Mesenchymal stem cell (in vitro differentiated cells and primary cell): ENCODE results near the gene VEZT.

Source experiments
- DNase-seq: peaks from one replicate; pipeline ENCODE4 v3.0.0-alpha.2; 2013
- H2AFZ ChIP-seq: one replicate; pipeline ENCODE4 v1.6.1; 2013; ENCODE audit warnings: low read depth, mild to moderate bottlenecking, control low read depth, inconsistent platforms, low read length, moderate library complexity
- H2AK5ac ChIP-seq: 2 replicates; pipeline ENCODE4 v1.6.1; 2013; ENCODE audit warnings: low read length, moderate library complexity, mild to moderate bottlenecking, inconsistent platforms; ENCODE audit not compliant: severe bottlenecking
- H2BK120ac ChIP-seq: one replicate; pipeline ENCODE4 v1.6.1; 2013; ENCODE audit warnings: low read depth, mild to moderate bottlenecking, inconsistent platforms, low read length, moderate library complexity
- H2BK12ac ChIP-seq, 2 experiments: one replicate each; pipeline ENCODE4 v1.6.1; 2013; ENCODE audit warnings: inconsistent platforms in 2 of 2, low read length in 2 of 2, mild to moderate bottlenecking in 2 of 2, moderate library complexity in 2 of 2, control low read depth in 1 of 2
- H2BK15ac ChIP-seq: one replicate; pipeline ENCODE4 v1.6.1; 2013; ENCODE audit warnings: mild to moderate bottlenecking, low read depth, inconsistent platforms; ENCODE audit not compliant: poor library complexity, severe bottlenecking
- H2BK5ac ChIP-seq: 2 replicates; pipeline ENCODE4 v1.6.1; 2013; ENCODE audit warnings: low read depth, mild to moderate bottlenecking, low read length, control low read depth, inconsistent platforms; ENCODE audit not compliant: poor library complexity, severe bottlenecking
- H3K14ac ChIP-seq, 2 experiments: one replicate each; pipeline ENCODE4 v1.6.1; 2013; ENCODE audit warnings: inconsistent platforms in 2 of 2, low read length in 2 of 2, control low read depth in 1 of 2, mild to moderate bottlenecking in 1 of 2, moderate library complexity in 1 of 2
- H3K18ac ChIP-seq, 2 experiments: one replicate each; pipeline ENCODE4 v1.6.1; 2013; ENCODE audit warnings: inconsistent platforms in 2 of 2, low read length in 2 of 2, control low read depth in 1 of 2, low read depth in 1 of 2, mild to moderate bottlenecking in 1 of 2
- H3K23ac ChIP-seq, 2 experiments: one replicate each; pipeline ENCODE4 v1.6.1; 2013; ENCODE audit warnings: inconsistent platforms in 2 of 2, low read length in 2 of 2, mild to moderate bottlenecking in 2 of 2, moderate library complexity in 2 of 2, control low read depth in 1 of 2
- H3K27ac ChIP-seq: 2 replicates; pipeline ENCODE4 v1.5.1; 2013; ENCODE audit warnings: mild to moderate bottlenecking, moderate library complexity, low read length, control low read depth, inconsistent platforms; ENCODE audit not compliant: poor library complexity, severe bottlenecking
- H3K27me3 ChIP-seq, 2 experiments: 2 replicates each; pipeline versions ENCODE4 v1.6.1 to v1.7.0; 2013; ENCODE audit warnings: low read length in 2 of 2, mild to moderate bottlenecking in 2 of 2, moderate library complexity in 2 of 2, control low read depth in 1 of 2, inconsistent platforms in 1 of 2; ENCODE audit not compliant: control insufficient read depth in 1 of 2, insufficient read depth in 1 of 2
- H3K36me3 ChIP-seq, 2 experiments: 2 replicates each; pipeline versions ENCODE4 v1.6.1 to v1.7.0; 2013; ENCODE audit warnings: low read length in 2 of 2, control low read depth in 1 of 2, inconsistent platforms in 1 of 2, low read depth in 1 of 2, mild to moderate bottlenecking in 1 of 2; ENCODE audit not compliant: insufficient read depth in 2 of 2, control insufficient read depth in 1 of 2
- H3K4ac ChIP-seq, 2 experiments: one replicate each; pipeline ENCODE4 v1.6.1; 2013; ENCODE audit warnings: inconsistent platforms in 2 of 2, low read length in 2 of 2, mild to moderate bottlenecking in 2 of 2, moderate library complexity in 2 of 2, control low read depth in 1 of 2, low read depth in 1 of 2
- H3K4me1 ChIP-seq: 2 replicates; pipeline ENCODE4 v1.6.1; 2013; ENCODE audit warnings: low read depth, low read length, control low read depth; ENCODE audit not compliant: control insufficient read depth, insufficient read depth
- H3K4me2 ChIP-seq: 2 replicates; pipeline ENCODE4 v1.6.1; 2013; ENCODE audit warnings: low read length, mild to moderate bottlenecking, inconsistent platforms; ENCODE audit not compliant: poor library complexity, severe bottlenecking
- H3K4me3 ChIP-seq, 2 experiments: 2 replicates each; pipeline versions ENCODE4 v1.5.1 to v1.7.0; 2013; ENCODE audit warnings: low read length in 2 of 2, mild to moderate bottlenecking in 2 of 2, control low read depth in 1 of 2, low read depth in 1 of 2; ENCODE audit not compliant: insufficient read depth in 1 of 2
- H3K79me1 ChIP-seq: replicated peaks from 2 replicates; pipeline ENCODE4 v1.6.1; 2013; ENCODE audit warnings: mild to moderate bottlenecking, control low read depth, low read length, inconsistent platforms; ENCODE audit not compliant: poor library complexity, severe bottlenecking
- H3K9ac ChIP-seq: 2 replicates; pipeline ENCODE4 v1.7.0; 2013; ENCODE audit warnings: mild to moderate bottlenecking, low read length, moderate library complexity
- H3K9me3 ChIP-seq: 2 replicates; pipeline ENCODE4 v1.7.0; 2013; ENCODE audit warnings: mild to moderate bottlenecking, low read length; ENCODE audit not compliant: control insufficient read depth
- H4K8ac ChIP-seq: one replicate; pipeline ENCODE4 v1.6.1; 2013; ENCODE audit warnings: inconsistent platforms, mild to moderate bottlenecking, low read length, moderate library complexity
- H4K91ac ChIP-seq: one replicate; pipeline ENCODE4 v1.6.1; 2013; ENCODE audit warnings: mild to moderate bottlenecking, low read length, inconsistent platforms
- WGBS: methylation state at CpG from one replicate; pipeline ENCODE4 v1.1.7; 2013; ENCODE audit warnings: mixed read lengths; 5-methylcytosine and 5-hydroxymethylcytosine counted together

The VEZT gene

DNA sequence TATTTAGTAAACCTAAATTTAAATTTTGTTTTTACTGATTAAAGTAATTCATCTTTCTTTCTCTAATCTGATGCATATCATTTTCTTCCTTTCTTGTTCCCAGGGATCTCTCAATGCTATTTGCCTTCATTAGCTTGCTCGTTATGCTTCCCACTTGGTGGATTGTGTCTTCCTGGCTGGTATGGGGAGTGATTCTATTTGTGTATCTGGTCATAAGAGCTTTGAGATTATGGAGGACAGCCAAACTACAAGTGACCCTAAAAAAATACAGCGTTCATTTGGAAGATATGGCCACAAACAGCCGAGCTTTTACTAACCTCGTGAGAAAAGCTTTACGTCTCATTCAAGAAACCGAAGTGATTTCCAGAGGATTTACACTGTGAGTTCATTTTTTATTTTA is 48.6 kb downstream of the VEZT start:
- Histone ChIP-seq H3K9me3 (no peaks in the 10 kb centered on the region), H3K14ac (no peak overlapping the region), H3K4ac (no peak overlapping the region), H2AFZ (no peak overlapping the region), H3K4me3 (no peak overlapping the region), H2BK15ac (no peak overlapping the region), H4K8ac (no peak overlapping the region), H2BK5ac (no peak overlapping the region), H2BK12ac (no peak overlapping the region), H3K4me1 (no peaks in the 10 kb centered on the region), H3K27me3 (no peaks in the 10 kb centered on the region), H3K79me1 (peaks cover 11% of the 10 kb centered on the region), H3K18ac (no peak overlapping the region), H4K91ac (no peak overlapping the region), H3K4me2 (no peak overlapping the region), H3K23ac (no peak overlapping the region), H2AK5ac (no peak overlapping the region), H3K9ac (no peak overlapping the region), H3K27ac (no peak overlapping the region), H2BK120ac (no peak overlapping the region), H3K36me3 (peaks cover 14 to 66% of the 10 kb centered on the region in 2 experiments)
- DNase-seq = no peak
- 100% methylated on average over 3 of the region's 6 CpGs for WGBS

DNA sequence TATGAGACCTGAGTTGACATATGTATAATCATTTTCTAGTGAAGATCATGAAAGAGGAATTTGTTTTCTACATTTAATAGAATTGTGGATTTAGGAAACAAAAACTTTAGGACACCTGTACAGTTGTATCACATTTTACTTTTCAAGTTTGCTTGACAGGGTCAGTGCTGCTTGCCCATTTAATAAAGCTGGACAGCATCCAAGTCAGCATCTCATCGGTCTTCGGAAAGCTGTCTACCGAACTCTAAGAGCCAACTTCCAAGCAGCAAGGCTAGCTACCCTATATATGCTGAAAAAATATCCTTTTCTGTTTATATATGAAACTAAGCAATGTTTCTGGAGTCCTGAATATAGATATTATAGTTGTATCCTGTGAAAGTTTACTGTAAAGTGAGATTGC is 52.3 kb downstream of the VEZT start:
- no peak overlapping the region for H4K8ac ChIP-seq
- H3K9me3 ChIP-seq = no peaks in the 10 kb centered on the region
- H3K4me2 ChIP-seq = no peak overlapping the region
- no peak overlapping the region for H3K27ac ChIP-seq
- DNase-seq = no peak
- no peak overlapping the region for H2AK5ac ChIP-seq
- no peak overlapping the region for H3K4me3 ChIP-seq
- H4K91ac ChIP-seq = no peak overlapping the region
- no peak overlapping the region for H3K23ac ChIP-seq
- no peak overlapping the region for H3K9ac ChIP-seq
- H3K4me1 ChIP-seq = no peaks in the 10 kb centered on the region
- peaks cover 19% of the 10 kb centered on the region for H3K79me1 ChIP-seq
- H3K18ac ChIP-seq = no peak overlapping the region
- no peak overlapping the region for H2BK12ac ChIP-seq
- H3K14ac ChIP-seq = no peak overlapping the region
- no peak overlapping the region for H2AFZ ChIP-seq
- 100% methylated on average over 2 of the region's 3 CpGs for WGBS
- no peaks in the 10 kb centered on the region for H3K27me3 ChIP-seq
- H2BK15ac ChIP-seq = no peak overlapping the region
- H2BK120ac ChIP-seq = no peak overlapping the region
- H3K36me3 ChIP-seq = peaks cover 8 to 55% of the 10 kb centered on the region in 2 experiments
- no peak overlapping the region for H2BK5ac ChIP-seq
- H3K4ac ChIP-seq = no peak overlapping the region

DNA sequence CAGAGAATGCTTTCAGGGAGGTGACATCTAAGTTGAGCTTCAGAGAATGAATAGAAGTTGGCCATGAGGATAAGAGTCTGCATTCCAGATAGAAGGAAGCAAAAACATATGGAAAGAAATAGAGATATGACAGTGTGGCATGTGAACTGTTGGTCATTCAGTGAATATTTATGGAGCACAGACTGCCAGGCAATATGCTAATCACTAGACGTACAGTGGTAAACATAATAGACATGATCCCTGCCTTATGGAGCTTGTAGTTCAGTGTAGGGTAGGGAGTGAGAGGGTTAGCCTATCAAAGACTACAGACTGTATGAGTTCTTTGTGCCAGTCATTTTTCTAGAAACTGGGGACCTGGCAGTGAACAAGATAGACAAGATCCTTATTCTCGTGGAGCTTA is 53.9 kb downstream of the VEZT start:
- H3K36me3 ChIP-seq = peaks cover 7 to 52% of the 10 kb centered on the region in 2 experiments
- WGBS = 93% methylated on average over 2 of the region's 2 CpGs
- no peak overlapping the region for H4K91ac ChIP-seq
- no peak overlapping the region for H3K4ac ChIP-seq
- no peaks in the 10 kb centered on the region for H3K27me3 ChIP-seq
- H2BK120ac ChIP-seq = no peak overlapping the region
- no peak overlapping the region for H2BK15ac ChIP-seq
- peaks cover 15% of the 10 kb centered on the region for H3K79me1 ChIP-seq
- no peaks in the 10 kb centered on the region for H3K4me1 ChIP-seq
- H2BK12ac ChIP-seq = no peak overlapping the region
- no peak overlapping the region for H2BK5ac ChIP-seq
- no peak overlapping the region for H3K18ac ChIP-seq
- H2AFZ ChIP-seq = no peak overlapping the region
- no peaks in the 10 kb centered on the region for H3K9me3 ChIP-seq
- H3K23ac ChIP-seq = no peak overlapping the region
- no peak overlapping the region for H4K8ac ChIP-seq
- H3K27ac ChIP-seq = no peak overlapping the region
- no peak for DNase-seq
- H3K14ac ChIP-seq = no peak overlapping the region
- no peak overlapping the region for H3K4me2 ChIP-seq
- no peak overlapping the region for H3K4me3 ChIP-seq
- H3K9ac ChIP-seq = no peak overlapping the region
- no peak overlapping the region for H2AK5ac ChIP-seq

DNA sequence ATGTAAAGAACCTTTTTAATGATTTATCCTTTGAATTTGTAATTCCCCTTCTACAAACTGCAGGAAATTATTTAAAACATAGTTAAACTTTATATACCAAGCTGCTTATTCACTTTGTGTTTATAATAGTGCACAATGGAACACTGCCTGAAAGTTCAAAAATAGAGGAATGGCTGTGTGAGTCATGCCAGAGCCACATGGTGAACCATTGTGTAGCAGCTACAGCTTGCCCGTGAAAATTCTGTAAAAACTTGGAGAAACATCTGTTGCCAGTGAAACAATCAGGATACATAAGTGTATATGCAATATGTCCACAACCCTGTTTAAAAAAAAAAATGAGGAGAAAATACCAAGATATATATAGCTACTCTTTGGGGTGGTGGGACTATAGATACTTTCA is 59.5 kb downstream of the VEZT start:
- H3K27me3 ChIP-seq = no peaks in the 10 kb centered on the region
- H3K23ac ChIP-seq = no peak overlapping the region
- peak overlapping the region; percentile 24 for H3K9ac ChIP-seq
- no peak overlapping the region for H3K4me2 ChIP-seq
- no peak overlapping the region for H3K4ac ChIP-seq
- no peak overlapping the region for H4K91ac ChIP-seq
- H3K14ac ChIP-seq = no peak overlapping the region
- H2BK15ac ChIP-seq = no peak overlapping the region
- peaks cover 14 to 28% of the 10 kb centered on the region in 2 experiments for H3K36me3 ChIP-seq
- H3K4me1 ChIP-seq = no peaks in the 10 kb centered on the region
- H2BK12ac ChIP-seq = no peak overlapping the region
- H2BK120ac ChIP-seq = no peak overlapping the region
- no peak overlapping the region for H4K8ac ChIP-seq
- H3K4me3 ChIP-seq = no peak overlapping the region
- no peak overlapping the region for H3K27ac ChIP-seq
- no peak overlapping the region for H3K18ac ChIP-seq
- no peak overlapping the region for H2AK5ac ChIP-seq
- peaks cover 18% of the 10 kb centered on the region for H3K79me1 ChIP-seq
- no peak overlapping the region for H2AFZ ChIP-seq
- no CpG with 5 or more reads among the region's 1 CpG for WGBS
- no peak overlapping the region for H2BK5ac ChIP-seq
- DNase-seq = peak; percentile 78
- no peaks in the 10 kb centered on the region for H3K9me3 ChIP-seq
